ENCODE measurements around the gene KCNMA1.

KCNMA1 gene

GRCh38 chr10:77546042-77546441 is 91.6 kb downstream of the KCNMA1 start:
- no peak for TF ChIP-seq CTCF (IDR thresholded peaks at IDR 0.05; ENCODE audit: control insufficient read depth, extremely low read depth, insufficient read depth)
- H3K4me3 ChIP-seq (ENCODE audit: low read depth, low read length), result no peak overlapping the region
- DNase-seq (ENCODE audit: low read depth), result no peak

GRCh38 chr10:77545585-77545984 is 92.0 kb downstream of the KCNMA1 start:
- no peak for TF ChIP-seq CTCF (IDR thresholded peaks at IDR 0.05; ENCODE audit: control insufficient read depth, extremely low read depth, insufficient read depth)
- no peak for DNase-seq (ENCODE audit: low read depth)

GRCh38 chr10:77544617-77545016 is 93.0 kb downstream of the KCNMA1 start:
- no peak for DNase-seq (ENCODE audit: low read depth)
- no peak overlapping the region for H3K4me3 ChIP-seq (ENCODE audit: low read depth, low read length)
- no peak for TF ChIP-seq CTCF (IDR thresholded peaks at IDR 0.05; ENCODE audit: control insufficient read depth, extremely low read depth, insufficient read depth)

More at GRCh38 chr10:77545585-77545984, 92.0 kb downstream of the KCNMA1 start:
- no peak overlapping the region for H3K4me3 ChIP-seq (ENCODE audit: low read depth, low read length)

GRCh38 chr10:77542710-77543259 is 94.8 kb downstream of the KCNMA1 start:
- TF ChIP-seq CTCF (IDR thresholded peaks at IDR 0.05; ENCODE audit: control insufficient read depth, extremely low read depth, insufficient read depth), result no peak
- DNase-seq (ENCODE audit: low read depth), result no peak
- no peak overlapping the region for H3K4me3 ChIP-seq (ENCODE audit: low read depth, low read length)

GRCh38 chr10:77541944-77542343 is 95.7 kb downstream of the KCNMA1 start:
- H3K4me3 ChIP-seq (ENCODE audit: low read depth, low read length), result no peak overlapping the region
- DNase-seq (ENCODE audit: low read depth), result no peak
- TF ChIP-seq CTCF (IDR thresholded peaks at IDR 0.05; ENCODE audit: control insufficient read depth, extremely low read depth, insufficient read depth), result no peak

- DNase-seq (ENCODE audit: low read depth), result no peak
- no peak for TF ChIP-seq CTCF (IDR thresholded peaks at IDR 0.05; ENCODE audit: control insufficient read depth, extremely low read depth, insufficient read depth)
- no peak overlapping the region for H3K4me3 ChIP-seq (ENCODE audit: low read depth, low read length)
These were observed 96.4 kb downstream of the KCNMA1 start for GRCh38 chr10:77541247-77541646.

Measured in LNCaP clone FGC (cell line).